ENCODE results near the gene CCDC80. TPM values are rescaled to one million over a fixed set of nuclear protein-coding genes. Genes with fewer than 3 reads are reported as not detected.

CCDC80 gene
- total RNA-seq, 3 donors from 2014 or later (not counting 1 experiment from before 2014, with no cell fraction given), result 0.08 TPM; not detected in 2

DNA sequence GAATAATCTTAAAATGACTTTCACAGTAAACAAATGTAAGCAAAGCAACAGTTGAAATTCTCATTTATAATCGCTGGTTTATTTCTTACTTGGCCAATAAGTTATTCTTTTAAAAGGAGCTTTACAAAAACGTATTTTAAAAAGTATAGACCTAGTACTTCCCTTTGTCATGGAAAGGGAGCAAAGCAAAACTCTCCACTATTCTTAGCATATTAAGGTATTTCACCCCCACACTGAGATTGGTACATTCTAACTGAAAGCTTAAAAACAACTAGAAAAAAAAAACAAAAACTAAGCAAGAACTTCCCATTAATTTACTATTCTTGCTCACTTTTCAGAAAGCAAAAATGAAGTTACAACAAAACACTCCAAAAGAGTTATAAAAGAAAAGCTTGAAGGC lies 80.6 kb downstream of the CCDC80 start:
- intact Hi-C loops (cut with micrococcal nuclease), result loop anchor here (5.0 kb wide), 3 partner anchors 583 to 1497 kb away; partner anchors contain the start of genes ABHD10, ATP6V1A, CCDC191 and NAA50
- Mint-ChIP-seq H3K4me3 (peak overlapping the region; percentile 95), H3K27ac (peak overlapping the region; percentile 96 to 97), H3K4me1 (peaks cover 46 to 50% of the 10 kb centered on the region in 2 donors), H3K9me3 (no peaks in the 10 kb centered on the region), H3K27me3 (ENCODE audit: low read depth in 2 of 2) (no peaks in the 10 kb centered on the region), H3K36me3 (peaks cover 10% of the 10 kb centered on the region)
- no peak overlapping the region for H3K27ac ChIP-seq (ENCODE audit: low read length)
- no peaks in the 10 kb centered on the region for H3K9me3 ChIP-seq (ENCODE audit: control insufficient read depth, insufficient read depth, low read length)
- WGBS (ENCODE audit: insufficient coverage), result 40% methylated on average over 2 of the region's 2 CpGs
- ATAC-seq, result no peak
- DNase-seq, result no peak
- peaks cover 6% of the 10 kb centered on the region for H3K36me3 ChIP-seq (ENCODE audit: control insufficient read depth, insufficient read depth, low read length)
- H3K4me3 ChIP-seq (ENCODE audit: low read length), result peak overlapping the region; percentile 92
- H3K4me1 ChIP-seq (ENCODE audit: control insufficient read depth, insufficient read depth, low read length), result peaks cover 16% of the 10 kb centered on the region
- TF ChIP-seq CTCF (IDR thresholded peaks at IDR 0.05), result no peak
- H3K27me3 ChIP-seq (ENCODE audit: control insufficient read depth, insufficient read depth, low read length), result no peaks in the 10 kb centered on the region

- WGBS (ENCODE audit: insufficient coverage), result no CpG with 5 or more reads among the region's 1 CpG
- no peak overlapping the region for H3K27ac ChIP-seq (ENCODE audit: low read length)
- Mint-ChIP-seq H3K4me3 (no peak overlapping the region), H3K4me1 (peaks cover 51 to 52% of the 10 kb centered on the region in 2 donors), H3K36me3 (peaks cover 5% of the 10 kb centered on the region), H3K27ac (no peak overlapping the region), H3K9me3 (no peaks in the 10 kb centered on the region), H3K27me3 (ENCODE audit: low read depth in 2 of 2) (no peaks in the 10 kb centered on the region)
- no peak overlapping the region for H3K4me3 ChIP-seq (ENCODE audit: low read length)
- TF ChIP-seq CTCF (IDR thresholded peaks at IDR 0.05), result no peak
- DNase-seq, result no peak
- peaks cover 7% of the 10 kb centered on the region for H3K36me3 ChIP-seq (ENCODE audit: control insufficient read depth, insufficient read depth, low read length)
- no peaks in the 10 kb centered on the region for H3K27me3 ChIP-seq (ENCODE audit: control insufficient read depth, insufficient read depth, low read length)
- no peak for ATAC-seq
- peaks cover 18% of the 10 kb centered on the region for H3K4me1 ChIP-seq (ENCODE audit: control insufficient read depth, insufficient read depth, low read length)
- no peaks in the 10 kb centered on the region for H3K9me3 ChIP-seq (ENCODE audit: control insufficient read depth, insufficient read depth, low read length)
- intact Hi-C loops (cut with micrococcal nuclease), result no loop called here
These were observed 83.0 kb downstream of the CCDC80 start for GRCh38 chr3:112557976-112558375.

GRCh38 chr3:112555535-112556170 lies 85.3 kb downstream of the CCDC80 start:
- ATAC-seq, result peak in 2 of 3 donors; percentile 71 to 80
- peaks cover 35 to 47% of the 10 kb centered on the region in 2 donors for H3K4me1 Mint-ChIP-seq

More at GRCh38 chr3:112555535-112556170, 85.3 kb downstream of the CCDC80 start:
- Mint-ChIP-seq H3K27ac (peak overlapping the region; percentile 76 to 80), H3K36me3 (peaks cover 5% of the 10 kb centered on the region), H3K27me3 (ENCODE audit: low read depth in 2 of 2) (no peaks in the 10 kb centered on the region), H3K4me3 (peak overlapping the region; percentile 59), H3K9me3 (no peaks in the 10 kb centered on the region)
- Histone ChIP-seq H3K27ac (ENCODE audit: low read length) (no peak overlapping the region), H3K27me3 (ENCODE audit: control insufficient read depth, insufficient read depth, low read length) (no peaks in the 10 kb centered on the region), H3K4me3 (ENCODE audit: low read length) (no peak overlapping the region), H3K36me3 (ENCODE audit: control insufficient read depth, insufficient read depth, low read length) (peaks cover 12% of the 10 kb centered on the region), H3K9me3 (ENCODE audit: control insufficient read depth, insufficient read depth, low read length) (no peaks in the 10 kb centered on the region), H3K4me1 (ENCODE audit: control insufficient read depth, insufficient read depth, low read length) (peaks cover 10% of the 10 kb centered on the region)
- intact Hi-C loops (cut with micrococcal nuclease), result no loop called here
- TF ChIP-seq CTCF (IDR thresholded peaks at IDR 0.05), result no peak
- no CpG with 5 or more reads among the region's 1 CpG for WGBS (ENCODE audit: insufficient coverage)
- DNase-seq, result no peak

All from natural killer cell (primary cell).